Stromal cell of bone marrow (primary cell): ENCODE results near the gene TMEM200B.
"Not testable (repeated sequence)": the region's sequence is repeated elsewhere in the genome, so short reads cannot be mapped to it uniquely, and the experiment has no call there.

Experiments
- DNase-seq: peaks from one replicate; pipeline ENCODE4 v3.0.0-alpha.2; 2012; ENCODE audit warnings: low read depth

The TMEM200B gene

DNA sequence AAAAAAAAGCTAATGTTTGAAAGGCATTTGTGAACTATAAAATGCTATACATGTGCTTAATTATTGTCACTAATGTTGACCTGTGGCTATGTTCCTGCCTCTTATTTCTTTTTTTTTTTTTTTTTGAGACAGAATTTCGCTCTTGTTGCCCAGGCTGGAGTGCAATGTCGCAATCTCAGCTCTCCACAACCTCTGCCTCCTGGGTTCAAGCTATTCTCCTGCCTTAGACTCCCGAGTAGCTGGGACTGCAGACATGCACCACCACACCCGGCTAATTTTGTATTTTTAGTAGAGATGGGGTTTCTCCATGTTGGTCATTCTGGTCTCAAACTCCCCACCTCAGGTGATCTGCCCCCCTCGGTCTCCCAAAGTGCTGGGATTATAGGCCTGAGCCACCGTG lies 15.7 kb downstream of the TMEM200B start:
- not testable (repeated sequence) for DNase-seq

DNA sequence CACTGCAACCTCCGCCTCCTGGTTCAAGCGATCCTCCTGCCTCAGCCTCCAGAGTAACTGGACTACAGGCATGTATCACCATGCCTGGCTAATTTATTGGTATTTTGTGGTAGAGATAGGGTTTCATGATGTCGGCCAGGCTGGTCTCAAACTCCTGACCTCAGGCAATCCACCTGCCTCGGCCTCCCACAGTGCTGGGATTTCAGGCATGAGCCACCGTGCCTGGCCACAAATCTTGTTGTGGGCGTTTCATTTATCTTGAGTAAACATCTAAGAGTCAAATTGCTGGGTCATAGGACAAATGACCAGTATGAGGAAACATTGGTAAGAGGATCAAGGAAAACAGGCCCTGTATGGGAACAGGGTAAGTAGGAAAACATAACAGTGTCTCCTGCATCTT lies 17.9 kb downstream of the TMEM200B start:
- no peak for DNase-seq

DNA sequence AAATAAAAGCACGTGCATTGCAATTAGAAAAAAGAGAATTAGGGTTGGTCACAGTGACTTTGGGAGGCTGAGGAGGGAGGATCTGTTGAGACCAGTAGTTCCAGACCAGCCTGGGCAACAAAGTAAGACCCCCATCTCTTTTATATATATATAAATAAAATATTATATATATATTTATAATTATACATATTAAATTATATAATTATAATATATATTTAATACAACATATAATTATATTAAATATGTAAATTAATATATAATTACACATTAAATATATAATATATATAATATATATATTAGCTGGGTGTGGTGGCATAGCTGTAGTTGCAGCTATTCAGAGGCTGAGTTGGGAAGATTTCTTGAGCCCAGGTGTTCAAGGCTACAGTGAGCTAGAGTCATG lies 23.2 kb downstream of the TMEM200B start:
- no peak for DNase-seq

DNA sequence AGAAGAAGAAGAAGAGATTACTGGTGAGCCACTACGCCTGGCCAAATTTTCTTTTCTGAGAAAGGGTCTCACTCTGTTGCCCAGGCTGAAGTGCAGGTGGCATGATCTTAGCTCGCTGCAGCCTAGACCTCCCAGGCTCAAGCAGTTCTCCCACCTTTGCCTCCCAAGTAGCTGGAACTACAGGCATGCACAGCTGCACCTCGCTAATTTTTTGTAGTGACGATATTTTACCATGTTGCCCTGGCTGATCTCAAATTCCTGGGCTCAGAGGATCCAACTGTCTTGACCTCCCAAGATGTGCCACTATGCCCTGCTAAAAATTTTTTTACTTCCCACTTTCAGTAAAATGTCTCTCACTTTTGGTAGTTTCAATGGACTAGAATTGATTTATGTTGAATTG lies 24.4 kb downstream of the TMEM200B start:
- DNase-seq = no peak

DNA sequence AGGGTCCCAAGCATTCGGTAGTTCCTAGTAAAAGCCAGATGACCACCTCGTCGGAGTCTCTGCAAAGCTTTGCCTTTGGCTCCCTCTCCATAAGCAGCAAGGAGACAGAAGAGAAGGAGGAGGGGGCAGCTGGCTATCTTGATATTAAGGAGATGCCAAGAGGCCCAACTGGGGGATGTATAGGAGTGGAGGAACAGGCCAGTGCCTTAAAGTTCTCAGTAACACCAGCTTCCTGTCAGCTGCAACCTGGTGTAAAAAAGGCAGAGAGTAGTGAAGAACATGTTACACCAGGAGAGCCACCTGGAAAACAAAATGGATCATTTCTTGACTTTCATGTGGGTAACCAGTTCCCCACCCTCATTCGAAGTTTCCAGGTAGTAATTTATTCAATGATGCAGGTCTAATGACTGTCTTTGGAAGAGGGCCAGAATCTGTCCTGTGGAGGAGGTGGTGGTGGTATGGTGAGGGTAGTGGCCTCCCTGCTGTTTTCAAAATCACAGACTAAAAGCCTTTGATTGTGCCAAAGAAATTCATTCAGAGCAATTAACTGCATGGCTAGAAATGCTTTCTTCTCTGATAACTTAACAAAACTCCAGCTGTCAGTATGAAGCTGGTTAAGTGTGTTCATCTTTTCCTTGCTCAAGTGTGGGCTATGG lies 27.3 kb downstream of the TMEM200B start:
- DNase-seq = no peak

DNA sequence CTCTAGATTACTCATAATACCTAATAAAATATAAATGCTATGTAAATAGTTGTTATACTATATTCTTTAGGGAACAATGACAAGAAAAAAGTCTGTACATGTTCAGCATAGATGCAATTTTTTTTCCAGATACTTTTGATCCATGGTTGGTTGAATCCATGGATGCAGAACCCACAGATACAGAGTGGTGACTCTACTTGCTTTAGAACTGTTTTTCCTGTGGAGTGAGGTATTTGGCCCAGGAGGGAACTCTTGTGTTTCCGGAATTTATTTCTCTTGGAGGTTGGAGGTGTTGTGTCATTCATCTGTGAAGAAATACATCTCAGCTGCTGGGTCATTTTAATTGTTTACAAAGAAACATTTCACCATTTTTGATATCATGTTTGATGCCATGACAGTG lies 28.7 kb downstream of the TMEM200B start:
- DNase-seq = no peak

DNA sequence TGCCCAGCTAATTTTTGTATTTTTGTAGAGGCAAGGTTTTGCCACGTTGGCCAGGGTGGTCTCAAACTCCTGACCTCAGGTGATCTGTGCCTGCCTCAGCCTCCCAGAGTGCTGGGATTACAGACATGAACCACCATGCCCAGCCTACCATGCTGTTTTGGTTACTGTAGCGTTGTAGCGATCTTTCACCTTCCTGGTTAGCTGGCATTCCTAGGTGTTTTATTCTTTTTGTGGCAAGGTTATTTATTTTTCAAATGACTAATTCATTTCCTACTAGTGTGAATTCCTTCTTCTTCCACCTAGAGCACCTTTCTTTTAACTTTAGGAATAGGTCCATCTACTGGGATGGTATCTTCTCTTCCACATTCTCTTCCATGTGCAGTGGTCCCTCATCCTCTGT lies 29.3 kb downstream of the TMEM200B start:
- DNase-seq = no peak

DNA sequence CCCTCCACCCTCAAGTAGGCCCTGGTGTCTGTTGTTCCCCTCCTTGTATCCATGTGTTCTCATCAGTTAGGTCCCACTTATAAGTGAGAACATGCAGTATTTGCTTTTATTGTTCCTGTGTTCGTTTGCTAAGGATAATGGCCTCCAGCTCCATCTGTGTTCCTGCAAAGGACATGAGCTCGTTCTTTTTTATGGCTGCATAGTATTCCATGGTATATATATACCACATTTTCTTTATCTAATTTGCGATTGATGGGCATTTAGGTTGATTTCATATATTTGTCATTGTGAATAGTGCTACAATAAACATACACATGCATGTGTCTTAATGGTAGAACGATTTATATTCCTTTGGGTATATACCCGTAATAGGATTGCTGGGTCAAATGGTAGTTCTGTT lies 31.0 kb downstream of the TMEM200B start:
- not testable (repeated sequence) for DNase-seq

DNA sequence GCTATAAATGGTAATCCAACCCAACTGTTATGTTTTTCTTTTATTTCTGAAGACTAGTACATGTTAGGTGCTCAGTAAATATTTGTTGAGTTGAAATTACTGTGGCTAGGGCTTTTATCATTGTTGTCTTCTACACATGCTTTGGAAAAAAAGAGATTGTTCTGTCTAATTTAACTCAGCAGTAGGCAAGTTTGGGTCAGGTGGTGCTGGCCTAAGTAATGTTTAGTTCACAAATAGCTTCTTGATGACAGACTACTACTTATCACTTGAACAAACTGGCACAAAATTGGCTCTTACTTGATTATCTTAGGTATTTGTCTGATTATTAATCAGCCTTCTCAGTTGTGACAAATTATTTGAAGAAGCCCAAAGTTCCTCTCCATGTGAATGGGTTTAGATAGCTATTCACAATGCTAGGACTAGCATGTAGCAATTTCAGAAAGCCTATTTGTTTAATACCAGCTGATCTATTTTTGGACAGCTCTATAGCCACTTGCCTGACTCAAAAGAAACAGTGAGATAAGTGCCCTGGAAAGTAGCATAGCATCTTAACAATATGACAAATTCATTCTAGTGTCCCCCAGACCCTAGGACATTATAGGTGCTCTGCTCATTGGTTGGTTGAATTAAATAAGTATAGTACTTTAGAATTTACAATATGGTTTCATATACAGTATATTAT lies 32.6 kb downstream of the TMEM200B start:
- no peak for DNase-seq

DNA sequence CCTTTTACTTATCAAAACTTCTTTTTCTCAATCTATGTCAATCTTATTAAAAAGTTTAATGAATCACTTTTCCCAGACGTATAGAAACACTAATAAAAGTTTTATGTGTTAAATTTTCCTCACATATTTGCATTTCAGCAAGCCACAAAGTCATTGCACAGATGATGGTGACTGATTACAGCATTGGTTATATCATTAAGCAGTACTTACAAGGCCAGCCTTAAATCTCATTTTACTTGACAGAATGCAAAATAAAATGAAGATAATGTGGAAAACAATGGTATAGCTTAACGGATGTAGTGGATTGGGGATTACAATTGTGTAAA lies 39.5 kb downstream of the TMEM200B start:
- DNase-seq = no peak

DNA sequence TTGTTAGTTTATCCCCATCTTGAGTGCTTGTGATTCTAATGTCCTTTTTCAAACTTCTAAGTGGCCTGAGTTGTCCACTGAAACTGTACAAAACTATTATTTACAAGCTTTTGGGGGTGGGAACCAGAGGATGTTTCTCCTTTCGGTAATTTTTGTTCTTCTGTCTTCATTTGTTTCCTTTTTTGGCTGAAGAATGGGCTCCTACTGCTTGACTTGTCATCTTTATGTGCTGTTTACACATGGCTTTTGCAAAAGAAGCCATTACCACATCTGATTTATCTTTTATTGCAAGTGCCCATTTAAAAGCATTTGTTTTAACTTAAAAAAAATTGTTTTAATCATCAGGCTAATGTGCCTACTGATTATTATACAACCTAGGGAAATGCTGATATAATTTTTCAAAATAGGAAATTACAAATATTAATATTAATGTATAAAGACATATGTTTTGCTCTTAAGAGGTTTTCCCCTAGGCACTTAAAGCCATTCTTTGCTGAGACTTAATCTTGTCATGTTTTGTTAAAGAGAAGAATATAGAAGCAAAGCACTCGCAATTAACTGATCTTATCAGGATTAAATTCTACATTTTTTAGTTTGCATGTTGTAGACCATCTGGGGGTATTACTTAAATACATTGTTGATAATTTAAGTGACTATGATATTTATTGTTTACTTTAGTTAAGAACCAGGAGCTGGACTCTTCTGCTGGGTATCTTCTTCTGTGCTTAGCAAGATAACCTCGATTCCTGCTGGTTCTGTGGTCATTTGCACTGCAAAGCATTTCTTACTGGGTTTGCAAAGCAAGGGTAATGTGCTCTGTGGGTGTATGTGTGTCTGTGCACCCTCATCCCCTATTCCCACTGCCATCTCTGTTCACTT lies 40.1 kb downstream of the TMEM200B start:
- no peak for DNase-seq

DNA sequence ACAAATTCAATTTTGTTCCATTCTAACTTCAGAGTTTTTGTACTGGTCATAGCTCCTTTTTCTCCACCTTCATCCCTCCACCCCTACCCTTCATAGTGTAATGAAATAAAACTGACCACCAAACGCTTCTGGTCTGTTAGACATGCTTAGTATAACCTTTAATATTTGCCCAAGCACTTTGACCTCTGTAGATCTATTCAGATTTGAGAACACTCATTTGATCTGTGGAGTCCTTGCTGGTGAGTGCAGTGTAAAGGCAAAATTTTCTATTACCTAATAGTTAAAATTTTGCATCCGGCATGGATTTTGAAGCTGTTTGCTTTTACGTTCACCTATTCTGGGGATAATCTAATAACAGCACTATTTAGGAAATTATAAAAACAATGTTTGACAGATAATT lies 41.2 kb downstream of the TMEM200B start:
- no peak for DNase-seq

DNA sequence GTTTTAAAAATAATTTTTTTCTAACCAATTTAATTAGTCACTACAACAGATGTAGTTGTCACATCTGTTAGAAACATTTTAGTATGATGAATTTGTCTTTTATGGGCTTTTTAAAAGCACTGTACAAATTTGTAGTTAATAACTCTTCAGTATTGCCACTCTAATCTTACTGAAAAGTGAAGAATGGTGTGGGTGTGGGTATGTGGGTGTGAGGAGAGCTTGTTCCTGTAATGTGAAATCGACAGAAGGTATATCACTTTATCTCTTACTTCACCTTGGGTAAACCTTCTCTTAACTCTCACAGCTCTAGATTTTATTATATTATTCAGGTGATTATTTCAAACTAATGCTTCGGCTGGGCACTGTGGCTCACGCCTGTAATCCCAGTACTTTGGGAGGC lies 42.5 kb downstream of the TMEM200B start:
- no peak for DNase-seq

DNA sequence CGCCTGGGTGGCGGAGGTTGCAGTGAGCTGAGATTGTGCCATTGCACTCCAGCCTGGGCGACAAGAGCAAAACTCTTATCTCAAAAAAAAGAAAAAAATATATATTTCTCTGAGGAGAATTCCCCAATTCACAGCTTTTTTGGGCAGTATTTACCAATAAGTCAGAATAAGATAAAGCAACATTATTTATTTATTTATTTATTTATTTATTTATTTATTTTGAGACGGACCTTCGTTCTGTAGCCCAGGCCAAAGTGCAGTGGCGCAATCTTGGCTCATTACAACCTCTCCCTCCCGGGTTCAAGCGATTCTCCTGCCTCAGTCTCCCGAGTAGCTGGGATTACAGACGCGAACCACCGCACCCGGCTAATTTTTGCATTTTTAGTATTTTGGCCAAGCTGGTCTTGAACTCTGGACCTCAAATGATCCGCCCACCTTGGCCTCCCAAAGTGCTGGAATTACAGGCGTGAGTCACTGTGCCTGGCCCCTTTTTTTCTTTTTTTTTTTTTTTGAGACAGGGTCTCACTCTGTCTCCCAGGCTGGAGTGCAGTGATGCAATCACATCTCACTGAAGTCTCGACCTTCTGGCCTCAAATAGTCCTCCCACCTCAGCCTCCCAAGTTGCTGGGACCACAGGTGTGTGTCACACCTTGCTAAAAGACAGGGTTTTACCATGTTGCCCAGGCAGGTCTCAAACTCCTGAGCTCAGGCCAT lies 43.6 kb downstream of the TMEM200B start:
- DNase-seq = not testable (repeated sequence)

DNA sequence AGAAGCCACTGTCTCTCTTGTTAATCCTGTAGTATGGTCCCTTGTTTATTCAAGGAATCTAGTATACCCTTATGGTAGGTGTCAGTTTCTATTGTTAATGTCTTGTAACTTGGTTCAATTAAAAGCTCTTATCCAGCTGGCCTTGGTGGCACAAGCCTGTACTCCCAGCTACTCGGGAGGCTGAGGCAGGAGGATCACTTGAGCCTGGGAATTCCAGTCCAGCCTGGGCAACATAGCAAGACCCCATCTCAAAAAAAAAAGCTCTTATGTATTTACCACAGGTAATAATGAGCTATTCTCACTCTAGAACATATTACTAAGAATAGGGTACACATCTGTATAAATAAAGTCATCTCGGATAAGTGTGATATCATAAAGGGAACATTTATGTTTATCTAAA lies 46.5 kb downstream of the TMEM200B start:
- DNase-seq = no peak
